ENCODE results near the gene ASTN2.

GRCh38 chr9:116647515-116647809, 767.4 kb downstream of the ASTN2 start:
- TF ChIP-seq POLR2A (IDR thresholded peaks at IDR 0.05) (no peak), CTCF (IDR thresholded peaks at IDR 0.05) (no peak)

Data from transverse colon (tissue), 3 donors.